ENCODE data around the gene ATF1.

GRCh38 chr12:50768391-50768790 lies 4.5 kb downstream of the ATF1 start:
- no peak for TF ChIP-seq CTCF (IDR thresholded peaks at IDR 0.05)
- no peak for TF ChIP-seq POLR2A (IDR thresholded peaks at IDR 0.05)
